ENCODE data around the gene KCTD20.

KCTD20 gene

GRCh38 chr6:36442103-36442670 is 613 bp upstream of the KCTD20 start:
- H3K4me2 ChIP-seq (ENCODE audit: low read depth, low read length, poor library complexity, severe bottlenecking), result peak overlapping the region; percentile 90
- H3K36me3 ChIP-seq (ENCODE audit: insufficient read depth, low read length), result no peaks in the 10 kb centered on the region
- peak overlapping the region; percentile 78 for H3K4me3 ChIP-seq (ENCODE audit: low read length, poor library complexity, severe bottlenecking)
- no peak for TF ChIP-seq EZH2phosphoT487 (IDR thresholded peaks at IDR 0.05; ENCODE audit: borderline replicate concordance)
- TF ChIP-seq CTCF (conservative IDR thresholded peaks at IDR 0.05; ENCODE audit: low read length), result no peak
- peaks cover 46% of the 10 kb centered on the region for H3K79me2 ChIP-seq (ENCODE audit: insufficient read depth, low read length)
- no peaks in the 10 kb centered on the region for H3K9me2 ChIP-seq (replicated peaks; ENCODE audit: low read depth, low read length)
- peak overlapping the region; percentile 87 for H2AFZ ChIP-seq (ENCODE audit: low read length)
- H3K4me1 ChIP-seq (ENCODE audit: insufficient read depth, low read length, poor library complexity, severe bottlenecking), result peaks cover 44% of the 10 kb centered on the region
- peak overlapping the region; percentile 90 for H3K9ac ChIP-seq (ENCODE audit: low read depth, low read length, poor library complexity, severe bottlenecking)
- H4K20me1 ChIP-seq (ENCODE audit: insufficient read depth, low read length, poor library complexity, severe bottlenecking), result peaks cover 20% of the 10 kb centered on the region
- no peaks in the 10 kb centered on the region for H3K9me3 ChIP-seq (ENCODE audit: insufficient read depth, low read depth, low read length)
- H3F3A ChIP-seq (ENCODE audit: low read depth), result no peaks in the 10 kb centered on the region
- H3K27me3 ChIP-seq (ENCODE audit: insufficient read depth, low read length, poor library complexity, severe bottlenecking), result no peaks in the 10 kb centered on the region

- H4K20me1 ChIP-seq (ENCODE audit: insufficient read depth, low read length, poor library complexity, severe bottlenecking), result peaks cover 20% of the 10 kb centered on the region
- TF ChIP-seq CTCF (conservative IDR thresholded peaks at IDR 0.05; ENCODE audit: low read length), result peak; percentile 44
- no peak for TF ChIP-seq EZH2phosphoT487 (IDR thresholded peaks at IDR 0.05; ENCODE audit: borderline replicate concordance)
- H3K4me2 ChIP-seq (ENCODE audit: low read depth, low read length, poor library complexity, severe bottlenecking), result peak overlapping the region; percentile 81
- peak overlapping the region; percentile 85 for H2AFZ ChIP-seq (ENCODE audit: low read length)
- H3K9me3 ChIP-seq (ENCODE audit: insufficient read depth, low read depth, low read length), result no peaks in the 10 kb centered on the region
- H3K79me2 ChIP-seq (ENCODE audit: insufficient read depth, low read length), result peaks cover 60% of the 10 kb centered on the region
- peak overlapping the region; percentile 78 for H3K4me3 ChIP-seq (ENCODE audit: low read length, poor library complexity, severe bottlenecking)
- H3K36me3 ChIP-seq (ENCODE audit: insufficient read depth, low read length), result no peaks in the 10 kb centered on the region
- peaks cover 48% of the 10 kb centered on the region for H3K4me1 ChIP-seq (ENCODE audit: insufficient read depth, low read length, poor library complexity, severe bottlenecking)
- H3K27me3 ChIP-seq (ENCODE audit: insufficient read depth, low read length, poor library complexity, severe bottlenecking), result no peaks in the 10 kb centered on the region
- H3K9ac ChIP-seq (ENCODE audit: low read depth, low read length, poor library complexity, severe bottlenecking), result peak overlapping the region; percentile 90
- no peaks in the 10 kb centered on the region for H3K9me2 ChIP-seq (replicated peaks; ENCODE audit: low read depth, low read length)
- H3F3A ChIP-seq (ENCODE audit: low read depth), result no peaks in the 10 kb centered on the region
These were observed 950 bp downstream of the KCTD20 start for GRCh38 chr6:36443471-36444428.

- peak overlapping the region; percentile 78 for H3K4me3 ChIP-seq (ENCODE audit: low read length, poor library complexity, severe bottlenecking)
- H3K79me2 ChIP-seq (ENCODE audit: insufficient read depth, low read length), result peaks cover 67% of the 10 kb centered on the region
These were observed 1.7 kb downstream of the KCTD20 start for GRCh38 chr6:36444470-36444869.

More at GRCh38 chr6:36444470-36444869, 1.7 kb downstream of the KCTD20 start:
- peak overlapping the region; percentile 90 for H3K9ac ChIP-seq (ENCODE audit: low read depth, low read length, poor library complexity, severe bottlenecking)
- no peak overlapping the region for H2AFZ ChIP-seq (ENCODE audit: low read length)
- no peaks in the 10 kb centered on the region for H3K36me3 ChIP-seq (ENCODE audit: insufficient read depth, low read length)
- peak overlapping the region; percentile 81 for H3K4me2 ChIP-seq (ENCODE audit: low read depth, low read length, poor library complexity, severe bottlenecking)
- no peaks in the 10 kb centered on the region for H3F3A ChIP-seq (ENCODE audit: low read depth)
- no peaks in the 10 kb centered on the region for H3K27me3 ChIP-seq (ENCODE audit: insufficient read depth, low read length, poor library complexity, severe bottlenecking)
- H4K20me1 ChIP-seq (ENCODE audit: insufficient read depth, low read length, poor library complexity, severe bottlenecking), result peaks cover 20% of the 10 kb centered on the region
- H3K9me2 ChIP-seq (replicated peaks; ENCODE audit: low read depth, low read length), result no peaks in the 10 kb centered on the region
- peaks cover 48% of the 10 kb centered on the region for H3K4me1 ChIP-seq (ENCODE audit: insufficient read depth, low read length, poor library complexity, severe bottlenecking)
- H3K9me3 ChIP-seq (ENCODE audit: insufficient read depth, low read depth, low read length), result no peaks in the 10 kb centered on the region
- TF ChIP-seq CTCF (conservative IDR thresholded peaks at IDR 0.05; ENCODE audit: low read length) (no peak), EZH2phosphoT487 (IDR thresholded peaks at IDR 0.05; ENCODE audit: borderline replicate concordance) (no peak)
